Dermis microvascular lymphatic vessel endothelial cell (primary cell): ENCODE results near the gene CRIP2. TPM values are rescaled to one million over a fixed set of nuclear protein-coding genes. Genes with fewer than 3 reads are reported as not detected.

Experiments used
- DNase-seq, 2 donors: peaks; one replicate each; pipeline versions ENCODE4 v3.0.0 to v3.0.0-alpha.2; 2010; ENCODE audit warnings: low read depth in 2 of 2
- total RNA-seq: library from RNA; depleted of rRNA; stranded (reverse); fragments of >200 nt; gene quantifications from 2 replicates; pipeline ENCODE4 v1.2.1, GENCODE V29; 2014

CRIP2 gene
- total RNA-seq, 1 donor from 2014 or later = 137 TPM

GRCh38 chr14:105487986-105488777 is 13.6 kb downstream of the CRIP2 start:
- DNase-seq = no peak

DNA sequence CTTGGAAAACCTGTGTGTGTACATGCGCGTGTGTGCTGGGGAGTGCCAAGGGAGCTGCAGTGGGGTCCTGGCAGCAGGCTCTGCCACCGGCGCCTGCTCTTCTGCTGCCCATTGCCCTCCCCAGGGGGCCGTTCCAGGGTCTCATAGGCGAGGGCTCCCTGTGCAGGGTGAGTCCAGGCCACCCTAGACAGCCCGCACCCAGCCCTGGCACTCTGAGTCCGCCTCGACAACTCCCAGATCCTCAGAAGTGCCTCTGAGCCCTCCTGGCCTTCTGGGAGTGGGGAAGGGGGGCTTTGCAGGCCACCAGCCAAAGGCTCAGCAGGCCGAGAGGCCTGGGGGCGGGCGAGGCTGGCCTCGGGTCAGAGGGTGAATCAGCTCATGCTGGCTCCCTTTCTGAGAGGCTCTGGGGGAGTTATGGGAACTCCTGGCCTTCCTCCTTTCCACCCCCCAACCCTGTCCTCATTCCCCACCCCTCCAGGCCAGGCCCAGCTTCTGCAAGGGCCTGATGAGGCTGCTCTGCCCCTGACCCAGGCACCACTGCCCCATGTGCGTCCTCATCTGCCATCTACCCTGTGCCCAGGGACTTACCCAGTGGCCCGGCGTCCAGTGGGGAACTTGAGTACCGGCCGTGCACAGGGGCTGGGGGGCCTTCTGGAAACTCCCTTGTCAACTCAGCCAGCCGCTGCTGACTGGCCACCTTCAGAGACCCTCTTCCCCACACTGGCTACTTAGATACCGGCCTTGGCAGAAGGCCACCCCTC is 14.3 kb downstream of the CRIP2 start:
- no peak for DNase-seq

DNA sequence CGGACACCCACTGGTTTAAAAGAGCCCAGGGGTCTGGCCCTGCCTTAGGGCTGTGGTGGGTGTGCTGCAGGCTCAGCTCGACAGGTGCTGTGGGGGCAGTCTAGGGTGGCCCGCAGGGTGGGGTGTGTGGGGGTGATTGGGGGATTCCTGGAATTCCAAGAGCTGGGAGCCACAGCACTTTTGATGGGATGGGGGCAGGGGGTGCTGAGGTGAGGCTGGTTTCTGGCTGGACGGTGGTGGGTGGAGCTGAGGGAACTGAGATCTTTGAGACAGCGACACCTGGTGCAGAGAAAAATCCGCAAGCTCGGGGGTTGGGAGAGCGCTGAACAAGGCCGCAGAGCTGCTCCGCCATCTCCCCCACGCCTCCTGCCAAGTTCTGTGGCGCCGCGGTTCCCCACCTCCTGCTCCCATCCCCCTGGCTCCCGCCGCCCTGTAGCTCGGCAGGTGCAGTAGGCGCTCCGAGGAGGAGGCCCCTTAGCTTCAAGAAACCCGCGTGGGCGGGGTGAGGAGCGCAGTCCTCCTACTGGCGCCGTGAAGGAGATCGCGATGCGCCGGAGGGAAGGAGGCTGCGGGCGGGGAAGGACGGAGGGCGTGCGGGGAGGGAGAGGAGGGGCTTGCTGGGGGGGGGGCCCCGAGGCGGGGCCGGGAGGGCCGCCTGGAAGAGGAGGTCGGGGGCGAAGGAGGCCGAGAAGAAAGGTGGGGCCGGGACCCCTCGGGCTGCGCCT is 15.1 kb downstream of the CRIP2 start:
- DNase-seq = peak; percentile 78 to 88

GRCh38 chr14:105490267-105490571 is 15.6 kb downstream of the CRIP2 start:
- DNase-seq = no peak

GRCh38 chr14:105490572-105491365 is 16.1 kb downstream of the CRIP2 start, which contains the start of gene TEDC1:
TSS of gene TEDC1 (plus strand) at chr14:105491246. CDS start at chr14:105491376, 130 bp downstream.
- peak; percentile 100 for DNase-seq

GRCh38 chr14:105491366-105491973 is 16.8 kb downstream of the CRIP2 start:
- peak in 1 of 2 donors; percentile 75 for DNase-seq

DNA sequence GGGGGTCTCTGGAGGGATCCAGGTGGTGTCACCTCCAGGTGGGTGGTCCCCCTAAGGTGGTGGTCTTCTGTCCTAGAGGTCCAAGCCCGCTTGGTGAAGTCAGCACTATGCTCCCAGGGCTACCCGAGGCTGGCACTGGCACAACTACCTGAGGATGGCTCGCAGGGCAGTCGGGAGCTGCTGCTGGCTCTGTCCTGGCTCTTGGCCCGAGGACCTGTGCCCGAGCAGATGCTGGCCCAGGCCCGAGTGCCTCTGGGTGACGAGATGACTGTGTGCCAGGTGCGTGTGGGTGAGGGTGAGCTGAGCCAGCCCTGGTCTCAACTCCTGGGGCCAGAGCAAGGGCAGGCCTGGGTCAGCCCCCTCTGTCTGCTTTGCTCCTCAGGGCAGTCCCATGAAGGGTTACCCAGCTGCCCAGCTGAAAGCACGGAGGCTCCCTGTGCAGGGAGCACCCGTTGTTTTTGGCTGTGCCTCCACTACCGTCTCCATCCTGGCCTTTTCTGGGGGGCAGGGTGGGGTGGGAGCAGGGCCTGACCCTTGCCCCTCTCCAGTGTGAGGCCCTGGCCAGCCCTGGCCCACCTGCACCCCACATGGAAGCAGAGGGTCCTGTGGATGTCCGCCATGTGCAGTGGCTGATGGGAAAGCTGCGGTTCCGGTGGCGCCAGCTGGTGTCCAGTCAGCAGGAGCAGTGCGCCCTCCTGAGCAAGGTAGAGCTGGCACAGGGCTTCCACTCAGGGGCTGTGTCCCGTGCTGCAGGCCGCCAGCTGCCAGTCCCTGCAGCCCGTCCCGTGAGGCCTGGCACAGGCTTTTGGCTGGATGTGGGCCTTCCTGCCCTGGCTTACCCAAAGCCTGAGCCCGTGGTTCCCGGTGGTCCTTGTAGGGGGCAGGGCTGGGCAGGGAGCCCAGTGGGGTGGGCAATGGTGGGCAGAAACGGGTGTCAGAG is 17.7 kb downstream of the CRIP2 start:
- no peak for DNase-seq

GRCh38 chr14:105492971-105493871 is 18.6 kb downstream of the CRIP2 start:
- no peak for DNase-seq

GRCh38 chr14:105493921-105494605 is 19.4 kb downstream of the CRIP2 start:
- DNase-seq = no peak

- DNase-seq = no peak
Measured at GRCh38 chr14:105494606-105494929, 19.9 kb downstream of the CRIP2 start.

DNA sequence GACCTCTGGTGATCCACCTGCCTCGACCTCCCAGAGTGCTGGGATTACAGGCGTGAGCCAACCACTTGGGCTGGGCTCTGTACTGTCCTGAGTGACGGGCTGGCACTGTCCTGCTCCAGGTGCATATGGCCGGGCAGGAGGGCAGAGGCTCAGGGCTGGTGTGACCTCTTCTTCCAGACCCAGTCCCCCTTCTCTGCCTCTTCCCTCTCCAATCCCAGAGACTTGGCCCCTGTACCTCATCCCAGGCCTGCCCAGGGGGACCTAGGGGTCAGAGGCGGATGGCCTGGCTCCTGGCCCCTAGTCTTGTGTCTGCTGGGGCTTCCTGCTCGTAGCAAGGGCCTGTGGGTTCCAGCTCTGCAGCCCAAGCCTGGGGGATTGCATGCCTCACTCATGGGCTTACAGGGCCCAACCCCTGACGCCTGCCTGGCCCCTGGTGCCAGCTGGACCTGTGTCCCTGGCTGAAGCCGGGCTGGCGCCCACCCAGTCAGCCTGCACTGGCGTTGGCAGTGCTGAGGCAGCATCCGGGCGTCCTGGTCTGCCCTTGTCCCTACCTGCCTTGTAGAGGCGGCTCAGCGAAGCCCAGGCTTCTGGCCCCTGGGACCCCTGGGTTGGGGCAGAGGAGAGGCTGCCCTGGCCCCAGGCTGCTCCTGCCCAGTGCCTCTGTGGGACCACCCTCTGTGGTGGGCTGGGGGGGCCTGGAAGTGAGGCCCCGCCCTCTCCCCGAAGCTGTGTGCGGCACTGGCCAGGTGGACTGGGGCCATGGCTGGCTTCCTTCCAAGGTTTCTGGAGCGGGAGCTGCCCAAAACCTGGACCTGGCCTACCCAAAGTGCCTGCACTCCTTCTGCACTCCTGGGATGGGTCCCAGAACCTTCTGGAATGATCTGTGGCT is 20.7 kb downstream of the CRIP2 start:
- no peak for DNase-seq

DNA sequence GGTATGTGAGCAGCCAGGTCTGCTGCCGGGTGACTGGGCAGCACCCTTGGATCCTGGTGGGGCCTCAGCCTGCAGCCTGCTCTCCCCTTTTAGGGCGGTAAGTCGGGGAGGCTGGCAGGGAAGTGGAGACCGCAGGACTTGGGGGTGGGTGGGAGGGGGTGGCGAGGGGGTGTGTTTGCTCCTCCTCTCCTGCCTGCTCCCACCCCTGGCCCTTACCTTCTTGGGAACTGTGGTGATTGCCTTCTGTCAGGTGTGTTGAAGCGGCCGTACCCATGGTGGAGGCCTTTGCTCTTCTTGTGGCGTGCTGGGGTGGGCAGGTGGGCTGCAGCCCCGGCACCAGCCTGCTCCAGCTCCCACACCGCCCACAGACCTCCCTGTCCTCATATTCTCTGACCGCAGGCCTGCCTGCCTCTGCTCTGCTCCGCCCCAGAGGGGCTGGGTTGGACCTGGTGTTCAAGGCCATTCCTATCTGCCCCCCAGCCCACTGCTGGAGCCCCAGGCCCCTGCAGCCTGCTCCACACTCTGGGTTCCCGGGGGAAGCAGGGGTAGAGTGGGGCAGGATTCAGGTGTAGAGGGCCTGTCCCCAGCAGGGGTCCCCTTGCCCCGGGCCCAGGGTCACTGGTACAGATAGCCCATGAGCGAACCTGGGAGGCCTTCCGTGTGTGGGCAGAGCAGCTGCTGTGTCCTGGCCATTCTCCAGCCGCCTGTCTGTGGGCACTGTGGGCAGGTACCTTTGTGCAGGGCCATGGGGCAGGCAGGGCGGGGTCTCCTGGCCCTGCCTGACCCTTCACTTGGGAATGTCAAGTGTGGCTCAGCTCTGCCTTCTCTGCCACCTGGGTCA is 21.6 kb downstream of the CRIP2 start:
- no peak for DNase-seq

DNA sequence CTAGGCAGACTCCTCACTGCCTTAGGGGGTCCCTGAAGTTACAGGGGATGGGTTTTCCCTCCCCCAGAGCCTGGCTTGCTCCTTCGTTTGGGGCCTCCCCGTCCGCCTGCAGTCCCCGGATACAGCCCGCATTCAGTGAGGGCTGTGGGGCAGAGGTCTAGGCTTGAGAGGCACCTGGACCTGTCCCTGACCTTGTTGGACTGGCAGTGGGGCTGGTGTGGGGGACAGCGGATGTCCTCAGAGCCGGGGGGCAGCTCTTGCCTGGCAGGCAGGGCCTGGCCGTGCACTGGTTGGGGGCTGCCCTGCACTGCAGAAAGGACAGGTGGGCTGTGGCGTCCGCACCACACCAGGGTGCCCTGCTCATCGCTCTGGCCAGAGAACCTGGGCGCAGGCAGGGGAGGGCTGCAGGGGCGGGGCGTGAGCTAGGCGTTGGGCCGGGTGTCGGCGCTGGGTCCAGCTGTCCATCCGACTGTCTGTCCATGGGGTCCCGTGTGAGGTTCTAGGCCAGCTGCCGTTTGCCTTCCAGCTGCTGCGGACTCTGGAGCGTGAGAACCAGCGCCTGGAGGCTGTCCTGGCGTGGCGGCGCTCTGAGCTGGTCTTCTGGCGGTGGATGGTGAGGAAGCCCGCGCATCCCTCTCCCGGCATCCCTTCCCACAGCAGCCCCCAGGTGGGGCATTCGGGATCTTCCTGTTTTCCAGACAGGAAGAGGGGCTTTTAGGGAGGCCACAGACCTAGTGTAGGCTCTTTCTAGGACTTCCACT is 22.4 kb downstream of the CRIP2 start:
- DNase-seq = no peak

DNA sequence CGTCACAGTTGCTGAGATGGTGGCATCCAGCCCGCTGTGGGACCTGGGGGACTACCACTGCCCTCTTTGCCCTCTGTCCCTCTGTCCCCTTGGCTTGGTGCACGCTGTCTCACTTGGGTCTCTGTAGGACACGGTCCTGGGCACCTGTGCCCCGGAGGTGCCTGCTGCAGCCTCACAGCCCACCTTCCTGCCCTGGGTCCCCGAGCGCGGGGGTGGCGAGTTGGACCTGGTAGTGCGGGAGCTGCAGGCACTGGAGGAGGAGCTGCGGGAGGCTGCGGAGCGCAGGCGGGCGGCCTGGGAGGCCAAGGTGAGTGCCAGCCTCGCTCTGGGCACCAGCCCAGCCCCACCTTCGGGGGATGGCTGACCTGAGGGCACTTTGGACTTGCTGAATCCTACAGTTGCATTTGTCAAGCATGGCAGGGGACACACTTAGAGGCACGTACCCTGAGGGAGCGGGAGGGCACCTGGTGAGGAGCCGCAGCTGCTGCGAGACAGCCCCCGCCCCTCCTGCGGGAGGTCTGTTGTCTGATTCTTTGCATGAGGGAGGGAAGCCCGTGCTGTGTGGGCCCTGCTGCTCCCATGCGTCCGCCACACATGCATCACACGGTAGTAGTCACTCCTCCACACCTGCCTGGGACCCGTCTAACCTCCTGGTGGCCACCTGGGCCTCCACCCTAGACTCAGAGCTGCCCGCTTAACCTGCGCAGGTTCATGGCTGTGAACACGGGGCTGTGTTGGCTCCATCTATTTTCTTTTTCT is 23.2 kb downstream of the CRIP2 start:
- DNase-seq = no peak
